GM18505 (cell line): ENCODE data around the gene RAB33B.

ENCODE experiments used
- ATAC-seq: cut with Tn5 transposase; IDR thresholded peaks from one replicate; pipeline ENCODE4 v1.9.1; 2021; ENCODE audit not compliant: unreplicated experiment
- POLR2A ChIP-seq: IDR thresholded peaks from 4 replicates; pipeline ENCODE4 v1.6.1; 2011; ENCODE audit warnings: borderline replicate concordance; ENCODE audit not compliant: insufficient read depth, insufficient read length; ENCODE audit errors: extremely low read depth

The RAB33B gene

GRCh38 chr4:139508581-139509237, 54.8 kb downstream of the RAB33B start:
- no peak for ATAC-seq
- no peak for TF ChIP-seq POLR2A

GRCh38 chr4:139509727-139510410, 55.9 kb downstream of the RAB33B start:
- no peak for TF ChIP-seq POLR2A
- no peak for ATAC-seq

DNA sequence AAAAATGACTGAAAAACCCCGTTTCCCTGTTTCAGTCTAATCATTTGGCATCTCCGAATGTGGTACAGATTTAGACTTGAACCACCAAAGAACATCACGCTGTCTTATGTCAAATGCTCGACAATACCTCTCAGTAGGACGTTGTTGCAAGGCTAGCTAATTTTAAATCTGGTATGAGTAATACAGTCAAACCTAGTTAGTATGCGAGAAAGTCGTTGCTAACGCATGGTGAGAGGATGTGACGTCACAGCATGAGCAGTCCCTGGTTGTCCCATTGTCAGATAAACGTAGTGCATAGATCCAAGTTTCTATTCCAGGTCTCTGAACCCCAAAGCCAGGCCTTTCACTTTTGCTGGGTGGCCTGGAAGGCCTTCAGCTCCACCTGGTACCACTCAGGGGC, 57.4 kb downstream of the RAB33B start:
- no peak for TF ChIP-seq POLR2A
- ATAC-seq = no peak

DNA sequence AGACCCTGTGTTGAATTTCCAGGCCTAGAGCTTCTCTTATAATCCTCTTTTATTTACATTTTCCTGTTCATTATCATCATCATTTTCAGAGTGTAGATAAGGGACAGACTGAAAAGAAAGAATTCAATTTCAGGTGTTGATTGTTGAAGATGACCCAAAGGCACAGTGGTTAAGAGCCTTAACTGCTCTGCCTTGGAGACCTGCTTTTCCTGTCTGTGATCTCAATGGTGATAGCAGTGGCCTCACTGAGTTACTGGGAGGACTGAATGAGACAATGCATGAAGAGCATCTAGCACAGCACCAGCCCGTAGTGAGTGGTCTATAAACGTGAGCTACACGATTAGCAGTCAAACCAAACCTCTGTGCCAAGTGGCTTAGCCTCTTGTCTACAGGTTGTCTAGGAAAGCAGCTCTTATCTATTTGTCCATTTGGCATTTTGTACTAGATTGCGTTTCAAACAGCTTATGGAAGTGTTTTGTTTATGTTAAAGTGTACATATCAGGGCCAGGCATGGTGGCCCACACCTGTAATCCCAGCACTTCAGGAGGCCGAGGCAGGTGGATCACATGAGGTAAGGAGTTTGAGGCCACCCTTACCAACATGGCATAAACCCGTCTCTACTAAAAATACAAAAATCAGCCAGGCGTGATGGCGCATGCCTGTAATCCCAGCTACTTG, 60.6 kb downstream of the RAB33B start:
- ATAC-seq = no peak
- TF ChIP-seq POLR2A = no peak

DNA sequence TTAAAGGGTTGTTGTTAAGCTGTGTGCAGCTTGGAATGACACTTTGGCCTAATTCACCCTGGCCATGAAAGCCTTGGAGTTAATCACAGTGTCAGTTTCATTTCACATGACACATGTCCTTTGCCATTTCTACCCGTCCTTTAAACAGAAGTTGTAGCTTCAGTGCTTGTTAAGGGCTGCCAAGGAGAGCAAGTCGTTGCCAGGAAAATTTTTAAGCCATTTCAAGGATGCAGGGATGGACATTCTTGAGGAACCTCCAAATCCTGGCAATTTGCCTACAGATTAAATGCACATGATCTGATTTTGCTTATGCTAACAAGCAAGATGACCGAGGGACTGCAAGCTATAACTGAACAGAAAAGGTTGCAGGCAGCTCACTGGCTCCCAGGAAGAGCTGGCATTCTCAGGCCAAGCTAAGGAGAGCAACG, 61.6 kb downstream of the RAB33B start:
- no peak for ATAC-seq
- TF ChIP-seq POLR2A = no peak

GRCh38 chr4:139521754-139522401, 68.0 kb downstream of the RAB33B start:
- TF ChIP-seq POLR2A = no peak
- ATAC-seq = peak; percentile 56

- ATAC-seq = peak; percentile 31
- no peak for TF ChIP-seq POLR2A
Measured at GRCh38 chr4:139522457-139522856, 68.5 kb downstream of the RAB33B start.

- ATAC-seq = no peak
- no peak for TF ChIP-seq POLR2A
Measured at GRCh38 chr4:139523076-139523475, 69.2 kb downstream of the RAB33B start.

- ATAC-seq = no peak
- no peak for TF ChIP-seq POLR2A
Measured at GRCh38 chr4:139524062-139524631, 70.2 kb downstream of the RAB33B start.

- no peak for ATAC-seq
- no peak for TF ChIP-seq POLR2A
Measured at GRCh38 chr4:139525414-139525813, 71.5 kb downstream of the RAB33B start.
